HL-60 (cell line): ENCODE measurements around the gene CD72.

Experiments used
- DNase-seq, 2 experiments: peaks; one replicate each; pipeline ENCODE4 v3.0.0-alpha.2; 2010 to 2020; ENCODE audit warnings: low read depth in 1 of 2, low spot score in 1 of 2
- H3K27ac ChIP-seq: fragments of 250-450 bp; sonication (Bioruptor Pico); replicated peaks from 2 replicates; pipeline ENCODE4 v1.5.1; 2020; ENCODE audit warnings: mild to moderate bottlenecking, moderate library complexity
- H3K27me3 ChIP-seq: fragments of 250-450 bp; sonication (Bioruptor Pico); 2 replicates; pipeline ENCODE4 v1.5.1; 2021; ENCODE audit warnings: mild to moderate bottlenecking, moderate library complexity; ENCODE audit not compliant: insufficient read depth, poor library complexity, severe bottlenecking
- H3K4me3 ChIP-seq: replicated peaks from 2 replicates; pipeline ENCODE4 v1.5.1; 2011; ENCODE audit warnings: mild to moderate bottlenecking, control low read depth, low read length; ENCODE audit not compliant: insufficient read depth
- GABPA ChIP-seq: IDR thresholded peaks from 2 replicates; pipeline ENCODE4 v1.6.1; 2012; ENCODE audit warnings: low read depth
- POLR2AphosphoS5 ChIP-seq: IDR thresholded peaks from 2 replicates; pipeline ENCODE4 v1.6.1; 2012; ENCODE audit warnings: low read depth
- SPI1 ChIP-seq: IDR thresholded peaks from 2 replicates; pipeline ENCODE4 v1.6.1; 2012; ENCODE audit warnings: low read depth, mild to moderate bottlenecking, borderline replicate concordance
- TF ChIP-seq, protein P1 (sequence below): IDR thresholded peaks from one replicate; pipeline ENCODE4 v1.5.1; 2011; ENCODE audit warnings: low read length, control low read depth, inconsistent platforms; ENCODE audit not compliant: insufficient read depth
- TF ChIP-seq, protein P2 (sequence below): IDR thresholded peaks from 2 replicates; pipeline ENCODE4 v1.6.1; 2012; ENCODE audit warnings: low read depth; ENCODE audit not compliant: insufficient replicate concordance

CD72 gene

DNA sequence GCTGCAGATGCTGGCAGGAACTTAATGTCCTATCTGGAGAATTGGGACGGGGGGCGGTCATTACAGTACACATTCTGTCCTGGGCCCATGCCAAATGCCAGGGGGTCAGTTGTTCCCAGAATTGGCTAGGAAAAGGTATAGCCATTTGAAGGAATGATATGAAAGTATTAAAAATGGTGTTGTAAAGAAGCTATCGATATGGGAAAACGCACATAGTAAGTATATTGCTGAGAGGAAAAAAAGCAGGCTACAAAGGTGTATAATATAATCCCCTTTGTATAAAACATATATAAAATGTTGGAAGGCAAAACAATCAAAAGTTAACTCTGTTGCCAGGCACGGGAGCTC, 47.2 kb upstream of the CD72 start:
- DNase-seq: no peak
- H3K27me3 ChIP-seq: no peaks in the 10 kb centered on the region
- no peak for TF ChIP-seq GABPA
- TF ChIP-seq, protein P1, sequence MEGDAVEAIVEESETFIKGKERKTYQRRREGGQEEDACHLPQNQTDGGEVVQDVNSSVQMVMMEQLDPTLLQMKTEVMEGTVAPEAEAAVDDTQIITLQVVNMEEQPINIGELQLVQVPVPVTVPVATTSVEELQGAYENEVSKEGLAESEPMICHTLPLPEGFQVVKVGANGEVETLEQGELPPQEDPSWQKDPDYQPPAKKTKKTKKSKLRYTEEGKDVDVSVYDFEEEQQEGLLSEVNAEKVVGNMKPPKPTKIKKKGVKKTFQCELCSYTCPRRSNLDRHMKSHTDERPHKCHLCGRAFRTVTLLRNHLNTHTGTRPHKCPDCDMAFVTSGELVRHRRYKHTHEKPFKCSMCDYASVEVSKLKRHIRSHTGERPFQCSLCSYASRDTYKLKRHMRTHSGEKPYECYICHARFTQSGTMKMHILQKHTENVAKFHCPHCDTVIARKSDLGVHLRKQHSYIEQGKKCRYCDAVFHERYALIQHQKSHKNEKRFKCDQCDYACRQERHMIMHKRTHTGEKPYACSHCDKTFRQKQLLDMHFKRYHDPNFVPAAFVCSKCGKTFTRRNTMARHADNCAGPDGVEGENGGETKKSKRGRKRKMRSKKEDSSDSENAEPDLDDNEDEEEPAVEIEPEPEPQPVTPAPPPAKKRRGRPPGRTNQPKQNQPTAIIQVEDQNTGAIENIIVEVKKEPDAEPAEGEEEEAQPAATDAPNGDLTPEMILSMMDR: no peak
- TF ChIP-seq SPI1: no peak
- no peak for TF ChIP-seq POLR2AphosphoS5
- TF ChIP-seq, protein P2, sequence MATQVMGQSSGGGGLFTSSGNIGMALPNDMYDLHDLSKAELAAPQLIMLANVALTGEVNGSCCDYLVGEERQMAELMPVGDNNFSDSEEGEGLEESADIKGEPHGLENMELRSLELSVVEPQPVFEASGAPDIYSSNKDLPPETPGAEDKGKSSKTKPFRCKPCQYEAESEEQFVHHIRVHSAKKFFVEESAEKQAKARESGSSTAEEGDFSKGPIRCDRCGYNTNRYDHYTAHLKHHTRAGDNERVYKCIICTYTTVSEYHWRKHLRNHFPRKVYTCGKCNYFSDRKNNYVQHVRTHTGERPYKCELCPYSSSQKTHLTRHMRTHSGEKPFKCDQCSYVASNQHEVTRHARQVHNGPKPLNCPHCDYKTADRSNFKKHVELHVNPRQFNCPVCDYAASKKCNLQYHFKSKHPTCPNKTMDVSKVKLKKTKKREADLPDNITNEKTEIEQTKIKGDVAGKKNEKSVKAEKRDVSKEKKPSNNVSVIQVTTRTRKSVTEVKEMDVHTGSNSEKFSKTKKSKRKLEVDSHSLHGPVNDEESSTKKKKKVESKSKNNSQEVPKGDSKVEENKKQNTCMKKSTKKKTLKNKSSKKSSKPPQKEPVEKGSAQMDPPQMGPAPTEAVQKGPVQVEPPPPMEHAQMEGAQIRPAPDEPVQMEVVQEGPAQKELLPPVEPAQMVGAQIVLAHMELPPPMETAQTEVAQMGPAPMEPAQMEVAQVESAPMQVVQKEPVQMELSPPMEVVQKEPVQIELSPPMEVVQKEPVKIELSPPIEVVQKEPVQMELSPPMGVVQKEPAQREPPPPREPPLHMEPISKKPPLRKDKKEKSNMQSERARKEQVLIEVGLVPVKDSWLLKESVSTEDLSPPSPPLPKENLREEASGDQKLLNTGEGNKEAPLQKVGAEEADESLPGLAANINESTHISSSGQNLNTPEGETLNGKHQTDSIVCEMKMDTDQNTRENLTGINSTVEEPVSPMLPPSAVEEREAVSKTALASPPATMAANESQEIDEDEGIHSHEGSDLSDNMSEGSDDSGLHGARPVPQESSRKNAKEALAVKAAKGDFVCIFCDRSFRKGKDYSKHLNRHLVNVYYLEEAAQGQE: no peak
- peak overlapping the region; percentile 74 for H3K27ac ChIP-seq
- peak overlapping the region; percentile 64 for H3K4me3 ChIP-seq

DNA sequence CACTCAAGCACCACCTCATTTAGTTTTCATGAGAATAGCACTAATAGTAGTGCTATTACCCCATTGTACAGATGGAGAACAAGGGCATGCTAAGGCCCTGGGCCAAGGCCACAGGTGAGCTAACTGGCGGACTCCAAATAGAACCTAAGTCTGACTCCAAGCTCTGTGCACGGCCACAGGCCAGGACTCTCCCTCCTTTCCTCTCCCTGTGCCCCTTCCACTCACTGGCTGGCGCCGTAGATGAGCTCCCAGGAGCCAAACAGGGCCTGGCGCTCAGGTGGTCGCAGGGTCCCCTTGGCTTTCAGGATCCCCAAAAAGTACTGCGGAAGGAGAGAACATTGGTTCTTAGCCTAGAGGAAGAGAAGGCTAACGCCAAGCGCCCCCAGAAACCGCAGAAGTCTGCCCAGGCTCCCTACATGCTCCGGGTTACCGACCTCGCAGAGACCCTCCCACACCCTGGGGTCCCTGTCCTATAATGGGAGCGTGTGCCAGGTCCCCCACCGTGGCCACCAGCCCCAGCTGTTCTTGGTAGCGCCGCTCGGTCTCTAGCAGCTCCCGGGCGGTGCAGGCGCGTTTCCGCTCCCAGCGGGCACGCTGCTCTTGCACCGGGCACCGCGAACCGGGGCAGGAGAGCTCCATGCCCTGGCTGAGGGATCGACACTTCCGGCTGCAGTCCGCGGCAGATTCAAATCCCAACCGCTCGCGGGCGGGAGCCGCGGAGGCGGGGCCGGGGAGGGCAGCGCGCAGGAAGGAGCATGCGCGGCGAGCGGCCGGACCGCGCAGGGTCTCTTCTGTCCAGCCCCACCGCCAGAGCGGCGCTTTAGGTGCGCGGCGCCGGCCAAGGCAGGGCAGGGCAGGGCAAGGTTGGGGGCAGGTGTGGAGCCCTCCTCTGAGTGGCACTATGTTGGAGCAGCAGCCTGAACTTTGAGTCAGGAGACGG, 46.6 kb upstream of the CD72 start, which contains the start of gene ARHGEF39:
Gene ARHGEF39, minus strand, starts transcription at position 665 of the 940 bp plus-strand sequence. Its CDS starts 26 bp downstream, at position 639.
- H3K27me3 ChIP-seq: no peaks in the 10 kb centered on the region
- TF ChIP-seq GABPA (peak; percentile 64), POLR2AphosphoS5 (peak; percentile 85), SPI1 (no peak)
- TF ChIP-seq, protein P1: no peak
- H3K27ac ChIP-seq: peak within 1 kb of the TSS; percentile 74
- H3K4me3 ChIP-seq: peak within 1 kb of the TSS; percentile 64
- peak; percentile 81 to 83 for DNase-seq

DNA sequence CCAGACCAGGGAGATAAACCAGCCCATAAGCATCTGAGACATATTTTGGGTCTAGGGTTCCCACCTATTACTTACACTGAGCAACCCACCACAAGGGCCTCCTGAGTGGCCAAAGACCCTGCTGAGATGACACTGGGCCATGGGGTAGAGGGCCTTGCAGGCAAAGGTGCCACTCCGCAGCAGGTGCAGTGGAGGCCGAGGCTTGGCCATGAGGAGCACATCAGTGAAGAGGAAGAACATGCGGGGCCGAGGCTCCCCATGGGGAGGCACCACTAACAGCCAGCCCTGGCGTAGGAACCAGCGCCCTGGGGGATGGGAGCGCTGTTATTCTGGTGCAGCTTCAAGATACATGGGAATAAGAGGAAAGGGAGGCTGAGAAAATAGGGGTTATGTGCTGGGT, 44.2 kb upstream of the CD72 start:
- H3K4me3 ChIP-seq: no peak overlapping the region
- no peak overlapping the region for H3K27ac ChIP-seq
- TF ChIP-seq SPI1 (no peak), GABPA (no peak), POLR2AphosphoS5 (no peak)
- TF ChIP-seq, protein P2: no peak
- TF ChIP-seq, protein P1: no peak

More for the DNA sequence above, 44.2 kb upstream of the CD72 start:
- no peak for DNase-seq
- no peaks in the 10 kb centered on the region for H3K27me3 ChIP-seq
